NT2/D1 (cell line): ENCODE results near the gene PHACTR3.

ENCODE experiments used
- SUZ12 ChIP-seq: IDR thresholded peaks from 2 replicates; pipeline ENCODE4 v1.6.1; 2011; ENCODE audit not compliant: insufficient read length, insufficient read depth; ENCODE audit errors: extremely low read depth
- YY1 ChIP-seq: IDR thresholded peaks from 2 replicates; pipeline ENCODE4 v1.6.1; 2011; ENCODE audit not compliant: insufficient read length, insufficient read depth
- ZNF274 ChIP-seq: IDR thresholded peaks from 2 replicates; pipeline ENCODE4 v1.6.1; 2011; ENCODE audit warnings: mild to moderate bottlenecking, low read depth, low read length

DNA sequence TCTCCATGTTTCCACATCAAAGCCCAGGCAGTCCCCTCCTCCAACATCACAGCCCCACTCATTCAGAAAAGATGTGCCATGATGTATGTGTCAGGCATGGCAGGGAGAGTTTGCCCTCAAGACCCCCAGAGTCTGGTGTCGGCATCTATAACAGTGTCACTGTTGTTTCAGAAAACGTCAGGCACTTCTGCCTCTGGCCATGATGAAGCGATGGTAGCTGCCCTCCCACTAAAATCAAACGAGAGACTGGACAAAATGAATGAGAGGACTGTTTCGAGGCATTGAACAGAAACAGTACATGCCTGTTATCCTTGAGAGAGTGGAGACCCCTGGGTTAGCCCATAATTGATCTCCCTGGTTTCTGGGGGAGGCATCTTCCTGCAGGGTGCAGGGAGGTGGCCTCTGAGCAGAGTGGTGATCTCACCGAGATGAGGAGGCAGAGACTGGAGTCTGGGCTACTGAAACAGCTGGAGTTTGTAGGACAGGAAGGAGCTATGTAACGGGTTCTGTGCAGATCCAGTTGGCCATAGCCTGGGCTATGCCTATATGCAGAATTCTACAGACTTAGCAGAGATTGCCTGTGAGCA, 184.6 kb downstream of the PHACTR3 start:
- TF ChIP-seq ZNF274 = no peak
- TF ChIP-seq YY1 = no peak
- no peak for TF ChIP-seq SUZ12
